A673 (cell line): ENCODE results near the gene PTPN22. TPM values are rescaled to one million over a fixed set of nuclear protein-coding genes. Genes with fewer than 3 reads are reported as not detected.

Experiments
- BruUV-seq: library from RNA; stranded (reverse); fragments of 400-500 nt; replicated peaks from 2 replicates; lab custom pipeline; 2021; lab: Mats Ljungman, UMichigan
- CTCF ChIA-PET: fragments of 300-600 bp; sonication (Branson Sonifier 250); formaldehyde crosslinking; loops from one replicate; lab custom pipeline; 2022; ENCODE audit warnings: antibody characterized with exemption; lab: Charles Lee
- POLR2A ChIA-PET: fragments of 300-600 bp; sonication (Branson Sonifier 250); formaldehyde crosslinking; loops from one replicate; lab custom pipeline; 2022; ENCODE audit warnings: antibody characterized with exemption; ENCODE audit not compliant: low non-redundant PET; lab: Charles Lee
- DNase-seq: peaks from one replicate; pipeline ENCODE4 v3.0.0-alpha.2; 2015; ENCODE audit warnings: low spot score
- H3K27ac ChIP-seq: fragments of 200-600 bp; sonication (generic); 2 replicates; pipeline ENCODE4 v1.5.1; 2016; ENCODE audit warnings: mixed run types, low read depth, mild to moderate bottlenecking, mixed read lengths, antibody characterized with exemption, low read length; ENCODE audit not compliant: poor library complexity, severe bottlenecking
- H3K27me3 ChIP-seq: fragments of 200-600 bp; sonication (generic); replicated peaks from 2 replicates; pipeline ENCODE4 v1.6.1; 2017; ENCODE audit warnings: mixed run types, low read depth, mild to moderate bottlenecking, mixed read lengths, antibody characterized with exemption, low read length; ENCODE audit not compliant: insufficient read depth, poor library complexity
- H3K36me3 ChIP-seq: fragments of 200-600 bp; sonication (generic); 2 replicates; pipeline ENCODE4 v1.6.1; 2016; ENCODE audit warnings: mixed run types, mild to moderate bottlenecking, mixed read lengths, antibody characterized with exemption, low read length; ENCODE audit not compliant: insufficient read depth, poor library complexity, severe bottlenecking
- H3K4me1 ChIP-seq: fragments of 200-600 bp; sonication (generic); 2 replicates; pipeline ENCODE4 v1.6.1; 2017; ENCODE audit warnings: mixed run types, mild to moderate bottlenecking, mixed read lengths, antibody characterized with exemption, low read length; ENCODE audit not compliant: insufficient read depth, poor library complexity, severe bottlenecking
- H3K4me3 ChIP-seq: fragments of 200-600 bp; sonication (generic); 2 replicates; pipeline ENCODE4 v1.5.1; 2016; ENCODE audit warnings: low read depth, mixed run types, mild to moderate bottlenecking, mixed read lengths, low read length; ENCODE audit not compliant: poor library complexity, severe bottlenecking
- H3K9me3 ChIP-seq: fragments of 200-600 bp; sonication (generic); 2 replicates; pipeline ENCODE4 v1.6.1; 2016; ENCODE audit warnings: mixed run types, low read depth, mild to moderate bottlenecking, mixed read lengths, antibody characterized with exemption, low read length; ENCODE audit not compliant: poor library complexity, severe bottlenecking
- CTCF ChIP-seq: fragments of 300-800, 200-600 bp; sonication (generic); conservative IDR thresholded peaks from 2 replicates; pipeline ENCODE4 v1.5.1; 2017; ENCODE audit warnings: low read depth, mild to moderate bottlenecking, antibody characterized with exemption, low read length, moderate library complexity, mixed read lengths
- EZH2 ChIP-seq: fragments of 200-600 bp; sonication (generic); IDR thresholded peaks from 2 replicates; pipeline ENCODE4 v1.6.1; 2017; ENCODE audit warnings: borderline replicate concordance, low read depth, mild to moderate bottlenecking, mixed read lengths, antibody characterized with exemption, low read length; ENCODE audit not compliant: poor library complexity, severe bottlenecking
- intact Hi-C: fragments of 100-400 bp; cut with micrococcal nuclease; formaldehyde crosslinking; loops from one replicate; pipeline ENCODE4 v1.10.0; 2022; ENCODE audit not compliant: unreplicated experiment
- total RNA-seq: library from RNA; stranded (reverse); gene quantifications from 2 replicates; pipeline ENCODE4 v1.2.3, GENCODE V29; 2021

The PTPN22 gene
- total RNA-seq, 1 experiment from 2014 or later: 0.26 TPM

- peaks cover 17% of the 10 kb centered on the region for H3K4me1 ChIP-seq
- H3K36me3 ChIP-seq: no peaks in the 10 kb centered on the region
- no peaks in the 10 kb centered on the region for H3K27me3 ChIP-seq
- peak overlapping the region; percentile 87 for H3K4me3 ChIP-seq
- peak overlapping the region; percentile 72 for H3K27ac ChIP-seq
- POLR2A ChIA-PET: interaction anchor here (0.7 kb wide), 1 partner anchor 795 kb away, joined by 3 read pairs; no protein-coding TSS in a partner anchor
- DNase-seq: peak; percentile 10
- CTCF ChIA-PET: no interaction called here
- H3K9me3 ChIP-seq: no peaks in the 10 kb centered on the region
- intact Hi-C loops: loop anchor here (5.0 kb wide), 1 partner anchor 55 kb away; the partner anchor contains the start of gene PHTF1
- TF ChIP-seq CTCF (no peak), EZH2 (no peak)
- BruUV-seq: TSS peak; percentile 100
Observed at GRCh38 chr1:113812661-113813135, 58.8 kb downstream of the PTPN22 start.

- CTCF ChIA-PET: no interaction called here
Observed at GRCh38 chr1:113811888-113812660, 59.4 kb downstream of the PTPN22 start, which contains the start of gene RSBN1. Gene RSBN1, minus strand, starts transcription at chr1:113812476. Its CDS starts 64 bp downstream, at chr1:113812412.

More at GRCh38 chr1:113811888-113812660, 59.4 kb downstream of the PTPN22 start, which contains the start of gene RSBN1:
- no TSS peak for BruUV-seq
- no peaks in the 10 kb centered on the region for H3K27me3 ChIP-seq
- POLR2A ChIA-PET: interaction anchor here (0.7 kb wide), 1 partner anchor 796 kb away, joined by 3 read pairs; no protein-coding TSS in a partner anchor
- DNase-seq: peak; percentile 100
- peaks cover 17% of the 10 kb centered on the region for H3K4me1 ChIP-seq
- TF ChIP-seq CTCF (no peak), EZH2 (no peak)
- peak within 1 kb of the TSS; percentile 73 for H3K27ac ChIP-seq
- no peaks in the 10 kb centered on the region for H3K9me3 ChIP-seq
- no peaks in the 10 kb centered on the region for H3K36me3 ChIP-seq
- peak within 1 kb of the TSS; percentile 87 for H3K4me3 ChIP-seq
- intact Hi-C loops: loop anchor here (5.0 kb wide), 1 partner anchor 55 kb away; the partner anchor contains the start of gene PHTF1
